Gastrocnemius medialis (tissue), 4 donors: ENCODE measurements around the gene MS4A10. TPM values are rescaled to one million over a fixed set of nuclear protein-coding genes. Genes with fewer than 3 reads are reported as not detected.

ENCODE experiments used
- ATAC-seq, 2 donors: fragments of 150-250 bp; one replicate each; pipeline ENCODE4 v1.9.1; 2016
- DNase-seq, 2 donors: peaks; one replicate each; pipeline ENCODE4 v3.0.0-alpha.2; 2019
- H3K27ac ChIP-seq, 4 donors: fragments of 200-600 bp; sonication (generic); 1 replicate in 1 of 4; 2 replicates in 3 of 4; pipeline ENCODE4 v1.5.1; 2016 to 2018; ENCODE audit warnings: mild to moderate bottlenecking in 2 of 4, moderate library complexity in 1 of 4
- H3K27me3 ChIP-seq, 3 donors: fragments of 200-600 bp; sonication (generic) in 2 of 3; 1 replicate in 1 of 3; 2 replicates in 2 of 3; pipeline versions ENCODE4 v1.5.1 to v1.6.0; 2016 to 2019; ENCODE audit warnings: mild to moderate bottlenecking in 1 of 3, moderate library complexity in 1 of 3
- H3K36me3 ChIP-seq, 2 donors: fragments of 200-600 bp; sonication (generic) in 1 of 2; one replicate each; pipeline ENCODE4 v1.5.1; 2017 to 2018
- H3K4me1 ChIP-seq, 2 donors: fragments of 200-600 bp; sonication (generic) in 1 of 2; one replicate each; pipeline ENCODE4 v1.5.1; 2016 to 2017; ENCODE audit warnings: mild to moderate bottlenecking in 2 of 2
- H3K4me3 ChIP-seq, 4 donors: fragments of 200-600 bp; sonication (generic) in 3 of 4; 1 replicate in 1 of 4; 2 replicates in 3 of 4; pipeline ENCODE4 v1.5.1; 2016 to 2019; ENCODE audit warnings: mild to moderate bottlenecking in 2 of 4
- H3K9me3 ChIP-seq, 3 donors: fragments of 200-600 bp; sonication (generic) in 2 of 3; 1 replicate in 1 of 3; 2 replicates in 2 of 3; pipeline ENCODE4 v1.5.1; 2016 to 2019
- CTCF ChIP-seq, 5 experiments: fragments of 450-650 bp in 3 of 5; fragments of 200-600 bp in 2 of 5; sonication (generic) in 2 of 5; IDR thresholded peaks in 4 of 5; conservative IDR thresholded peaks in 1 of 5; 1 replicate in 4 of 5; 2 replicates in 1 of 5; pipeline ENCODE4 v1.5.1; 2016 to 2019; ENCODE audit warnings: antibody characterized with exemption in 5 of 5, mild to moderate bottlenecking in 3 of 5, moderate library complexity in 3 of 5
- POLR2A ChIP-seq, 2 donors: fragments of 450-650 bp; IDR thresholded peaks; one replicate each; pipeline ENCODE4 v1.6.1; 2017; ENCODE audit warnings: antibody characterized with exemption in 2 of 2, mild to moderate bottlenecking in 2 of 2, moderate library complexity in 2 of 2
- in situ Hi-C, 4 donors: fragments of 200-750 bp; cut with MboI; loops; one replicate each; pipeline versions ENCODE4 v1.15.0 to v1.8.0; 2017; ENCODE audit warnings: low sequenced_read_pairs in 4 of 4
- intact Hi-C: fragments of 100-400 bp; cut with DNase I; formaldehyde crosslinking; loops from one replicate; pipeline ENCODE4 v1.15.1; 2023; ENCODE audit warnings: low total_unique reads
- total RNA-seq, 4 donors: library from RNA; depleted of rRNA; stranded (reverse); fragments of >200 nt; gene quantifications; one replicate each; pipeline versions ENCODE4 v1.1.0 to v1.2.3, GENCODE V29; 2016

Gene MS4A10
- not detected for total RNA-seq

GRCh38 chr11:60785136-60785535 is at the start of gene MS4A10:
Gene MS4A10 (plus strand): TSS chr11:60785333. CDS start chr11:60790336, 5,003 bp downstream.
- Histone ChIP-seq H3K36me3 (no peaks in the 10 kb centered on the region), H3K27me3 (no peaks in the 10 kb centered on the region), H3K27ac (no peak within 1 kb of the TSS), H3K4me1 (no peaks in the 10 kb centered on the region), H3K9me3 (no peaks in the 10 kb centered on the region), H3K4me3 (no peak within 1 kb of the TSS)
- intact Hi-C loops, result no loop called here
- in situ Hi-C loops, result no loop called here
- ATAC-seq (no peak), DNase-seq (no peak)
- TF ChIP-seq POLR2A (IDR thresholded peaks at IDR 0.05), result no peak
- no peak for TF ChIP-seq CTCF (IDR thresholded peaks at IDR 0.05 in 4 of 5, conservative IDR thresholded peaks at IDR 0.05 in 1 of 5)

GRCh38 chr11:60739114-60739513 is 46.0 kb upstream of the MS4A10 start:
- Histone ChIP-seq H3K4me1 (no peaks in the 10 kb centered on the region), H3K4me3 (no peak overlapping the region), H3K27ac (no peak overlapping the region), H3K36me3 (no peaks in the 10 kb centered on the region), H3K27me3 (no peaks in the 10 kb centered on the region), H3K9me3 (no peaks in the 10 kb centered on the region)
- TF ChIP-seq POLR2A (IDR thresholded peaks at IDR 0.05) (no peak), CTCF (IDR thresholded peaks at IDR 0.05 in 4 of 5, conservative IDR thresholded peaks at IDR 0.05 in 1 of 5) (no peak)
- ATAC-seq (no peak), DNase-seq (no peak)
- intact Hi-C loops, result no loop called here
- in situ Hi-C loops, result no loop called here

- no peak overlapping the region for H3K27ac ChIP-seq
- DNase-seq (no peak), ATAC-seq (no peak)
- intact Hi-C loops (no loop called here), in situ Hi-C loops (no loop called here)
- H3K9me3 ChIP-seq, result no peaks in the 10 kb centered on the region
- no peaks in the 10 kb centered on the region for H3K36me3 ChIP-seq
- H3K4me3 ChIP-seq, result no peak overlapping the region
- no peaks in the 10 kb centered on the region for H3K27me3 ChIP-seq
- H3K4me1 ChIP-seq, result no peaks in the 10 kb centered on the region
- TF ChIP-seq CTCF (IDR thresholded peaks at IDR 0.05 in 4 of 5, conservative IDR thresholded peaks at IDR 0.05 in 1 of 5), result no peak
- TF ChIP-seq POLR2A (IDR thresholded peaks at IDR 0.05), result no peak
Measured at GRCh38 chr11:60740573-60740972, 44.6 kb upstream of the MS4A10 start.

- H3K4me1 ChIP-seq, result no peaks in the 10 kb centered on the region
- DNase-seq, result no peak
- H3K9me3 ChIP-seq, result no peaks in the 10 kb centered on the region
- no peak for TF ChIP-seq CTCF (IDR thresholded peaks at IDR 0.05 in 4 of 5, conservative IDR thresholded peaks at IDR 0.05 in 1 of 5)
- no peak for TF ChIP-seq POLR2A (IDR thresholded peaks at IDR 0.05)
- H3K4me3 ChIP-seq, result no peak overlapping the region
- no peak for ATAC-seq
- in situ Hi-C loops, result no loop called here
- H3K27ac ChIP-seq, result no peak overlapping the region
- intact Hi-C loops, result no loop called here
- H3K27me3 ChIP-seq, result no peaks in the 10 kb centered on the region
- no peaks in the 10 kb centered on the region for H3K36me3 ChIP-seq
Measured at GRCh38 chr11:60741421-60741820, 43.7 kb upstream of the MS4A10 start.

- no peaks in the 10 kb centered on the region for H3K4me1 ChIP-seq
- H3K27me3 ChIP-seq, result no peaks in the 10 kb centered on the region
- no peaks in the 10 kb centered on the region for H3K36me3 ChIP-seq
- no peaks in the 10 kb centered on the region for H3K9me3 ChIP-seq
- ATAC-seq, result no peak
- H3K4me3 ChIP-seq, result no peak overlapping the region
- in situ Hi-C loops (no loop called here), intact Hi-C loops (no loop called here)
- no peak overlapping the region for H3K27ac ChIP-seq
- no peak for TF ChIP-seq CTCF (IDR thresholded peaks at IDR 0.05 in 4 of 5, conservative IDR thresholded peaks at IDR 0.05 in 1 of 5)
- TF ChIP-seq POLR2A (IDR thresholded peaks at IDR 0.05), result no peak
- DNase-seq, result no peak
Measured at GRCh38 chr11:60743058-60743457, 42.1 kb upstream of the MS4A10 start.
